Measurements from ENCODE around the gene ADARB2.

ADARB2 gene

GRCh38 chr10:1187151-1187854, 550.0 kb downstream of the ADARB2 start:
- DNase-seq, result no peak

- DNase-seq, result no peak
Observed at GRCh38 chr10:1186683-1186990, 550.7 kb downstream of the ADARB2 start.

GRCh38 chr10:1185911-1186682, 551.2 kb downstream of the ADARB2 start:
- DNase-seq, result no peak

GRCh38 chr10:1184541-1185430, 552.5 kb downstream of the ADARB2 start:
- no peak for DNase-seq

GRCh38 chr10:1183701-1184100, 553.6 kb downstream of the ADARB2 start:
- DNase-seq, result no peak

GRCh38 chr10:1183033-1183396, 554.3 kb downstream of the ADARB2 start:
- peak; percentile 36 for DNase-seq

- DNase-seq, result no peak
Observed at GRCh38 chr10:1182280-1183032, 554.9 kb downstream of the ADARB2 start.

- DNase-seq, result no peak
Observed at GRCh38 chr10:1180836-1181235, 556.5 kb downstream of the ADARB2 start.

GRCh38 chr10:1180071-1180730, 557.1 kb downstream of the ADARB2 start:
- DNase-seq, result no peak

GRCh38 chr10:1179346-1180070, 557.8 kb downstream of the ADARB2 start:
- no peak for DNase-seq

GRCh38 chr10:1178506-1178905, 558.8 kb downstream of the ADARB2 start:
- DNase-seq, result no peak

- no peak for DNase-seq
Observed at GRCh38 chr10:1177936-1178335, 559.4 kb downstream of the ADARB2 start.

GRCh38 chr10:1175956-1176565, 561.3 kb downstream of the ADARB2 start:
- DNase-seq, result no peak

GRCh38 chr10:1174022-1174421, 563.3 kb downstream of the ADARB2 start:
- no peak for DNase-seq

- DNase-seq, result no peak
Observed at GRCh38 chr10:1173091-1173490, 564.2 kb downstream of the ADARB2 start.

- no peak for DNase-seq
Observed at GRCh38 chr10:1172256-1172984, 564.9 kb downstream of the ADARB2 start.

GRCh38 chr10:1171586-1171985, 565.7 kb downstream of the ADARB2 start:
- DNase-seq, result no peak

GRCh38 chr10:1171182-1171581, 566.1 kb downstream of the ADARB2 start:
- DNase-seq, result no peak

- DNase-seq, result no peak
Observed at GRCh38 chr10:1170867-1171180, 566.5 kb downstream of the ADARB2 start.

All from right kidney (tissue), 1 donor.